Pancreas (tissue), 10 donors: ENCODE data around the gene SCN3A. TPM values are rescaled to one million over a fixed set of nuclear protein-coding genes. Genes with fewer than 3 reads are reported as not detected.
A peak's percentile ranks its signal among the peaks of the same experiment; 100 is the strongest.

ENCODE experiments used
- ATAC-seq, 4 donors: fragments of 200-7000 bp; cut with Tn5 transposase; one replicate each; pipeline versions ENCODE4 v1.8.0 to v1.9.1; 2020; ENCODE audit warnings: mild to moderate bottlenecking in 4 of 4, moderate library complexity in 4 of 4
- DNase-seq, 6 donors: peaks; one replicate each; pipeline ENCODE4 v3.0.0-alpha.2; 2020
- FAIRE-seq: peaks from 2 replicates; lab custom pipeline; 2012; peaks lifted over from hg19 to GRCh38; lab: Jason Lieb, UNC
- H3K27ac ChIP-seq, 4 donors: fragments of 200-600 bp; sonication (generic); 1 replicate in 3 of 4; 2 replicates in 1 of 4; pipeline versions ENCODE4 v1.5.0 to v1.8.0; 2020
- H3K27me3 ChIP-seq, 4 donors: fragments of 200-600 bp; one replicate each; pipeline ENCODE4 v1.8.0; 2021
- H3K36me3 ChIP-seq, 3 donors: fragments of 200-600 bp; sonication (generic) in 1 of 3; one replicate each; pipeline versions ENCODE4 v1.5.0 to v1.8.0; 2020 to 2021
- H3K4me1 ChIP-seq, 3 donors: fragments of 200-600 bp; one replicate each; pipeline ENCODE4 v1.8.0; 2021
- H3K4me3 ChIP-seq, 4 donors: fragments of 200-600 bp; sonication (generic) in 2 of 4; one replicate each; pipeline versions ENCODE4 v1.5.0 to v1.8.0; 2020 to 2021
- H3K9me3 ChIP-seq, 4 donors: fragments of 200-600 bp; one replicate each; pipeline ENCODE4 v1.8.0; 2021
- CTCF ChIP-seq, 4 donors: fragments of 200-600 bp; sonication (generic) in 3 of 4; IDR thresholded peaks; one replicate each; pipeline versions ENCODE4 v1.5.0 to v1.8.0; 2021; ENCODE audit warnings: antibody characterized with exemption in 4 of 4
- WGBS, 2 donors: extraction: QIAGEN DNeasy Blood & Tissue Kit; methylation state at CpG; one replicate each; pipeline ENCODE4 v1.1.7; 2013; 5-methylcytosine and 5-hydroxymethylcytosine counted together
- intact Hi-C, 3 donors: fragments of 100-400 bp; cut with DNase I; formaldehyde crosslinking; loops; one replicate each; pipeline versions ENCODE4 v1.11.1 to v1.14.2; 2022
- polyA plus RNA-seq, 2 donors: library from polyadenylated mRNA; stranded (reverse); fragments of 200-250 nt; gene quantifications; one replicate each; pipeline ENCODE4 v1.2.3, GENCODE V29; 2013
- total RNA-seq, 6 donors: library from RNA; stranded (reverse); fragmentation: NEBNext Ultra II Directional in 4 of 6; extraction: Animal tissue kit (Norgen Biotek cat#: 25700) in 4 of 6; gene quantifications; one replicate each; pipeline versions ENCODE4 v1.2.1 to v1.2.4, GENCODE V29; 2021 to 2023
- donor health status: healthy with polysubstance abuse.
- donor health status: DM: no; HTN: no; CAD: no; lungs with moderate emphysema.
- donor health status: DM: no; HTN: no; CAD: no.
- donor health status: control.
- donor health status: control.
- donor health status: Bipolar disorder and iron deficiency.
- donor health status: DM: yes; HTN: yes; CAD: no.
- donor health status: DM: no; HTN: no; CAD: no.
- donor health status: DM: no; HTN: no; CAD: no.
- donor health status: DM: yes; HTN: yes; CAD: no.

The SCN3A gene
- total and polyA plus RNA-seq, 8 donors, result 0.08 to 1.2 (median 0.38) TPM

DNA sequence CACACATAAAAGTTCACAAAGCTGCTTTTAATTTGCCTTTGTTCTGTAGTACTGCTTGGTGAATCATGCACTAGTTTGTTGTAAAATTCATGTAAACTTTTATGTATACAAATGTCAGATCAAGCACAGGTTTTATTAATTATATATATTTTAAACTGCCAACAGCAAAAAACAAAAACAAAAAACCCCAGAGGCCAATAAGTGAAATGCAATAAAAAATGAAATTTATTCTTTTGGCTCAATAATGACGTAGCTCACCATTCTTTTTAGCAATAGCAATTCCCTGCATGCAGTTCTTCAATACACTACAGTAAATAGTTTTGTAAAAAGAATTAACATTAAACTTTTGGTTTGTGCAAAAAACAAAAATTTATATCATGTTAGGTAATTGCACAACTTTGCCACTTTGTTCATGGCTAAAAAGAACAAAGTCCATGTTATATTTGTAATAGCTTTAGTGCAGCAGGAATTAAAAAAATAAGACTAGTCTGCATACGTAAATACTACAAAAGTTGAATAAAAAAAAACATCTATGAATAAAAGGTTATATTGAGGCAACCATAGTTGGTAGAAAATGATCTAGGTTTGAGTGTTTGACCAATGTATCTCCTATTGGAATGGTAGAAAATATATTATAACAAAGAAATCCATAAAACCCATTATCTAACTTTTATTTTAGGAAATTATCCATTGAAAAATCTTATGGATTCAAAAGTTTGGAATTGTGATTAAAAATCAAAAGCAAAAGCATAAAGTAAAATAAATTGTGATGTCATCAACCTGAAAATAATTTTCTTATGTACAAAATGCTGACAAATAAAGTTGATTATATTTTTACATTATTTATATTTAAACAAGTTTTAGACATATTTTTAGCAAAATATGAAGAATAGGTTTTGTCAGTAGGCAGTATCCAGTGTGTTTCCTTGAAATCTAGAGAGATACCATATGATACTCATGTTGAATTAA is 115.6 kb downstream of the SCN3A start:
- intact Hi-C loops, result no loop called here
- TF ChIP-seq CTCF (IDR thresholded peaks at IDR 0.05), result no peak
- Histone ChIP-seq H3K27me3 (no peaks in the 10 kb centered on the region), H3K4me1 (no peaks in the 10 kb centered on the region), H3K4me3 (no peak overlapping the region), H3K27ac (no peak overlapping the region), H3K36me3 (no peaks in the 10 kb centered on the region), H3K9me3 (no peaks in the 10 kb centered on the region)
- no peak for ATAC-seq
- WGBS, 2 donors, result 66 to 79% methylated on average over 2 of the region's 2 CpGs
- FAIRE-seq, result peak; percentile 54
- no peak for DNase-seq

DNA sequence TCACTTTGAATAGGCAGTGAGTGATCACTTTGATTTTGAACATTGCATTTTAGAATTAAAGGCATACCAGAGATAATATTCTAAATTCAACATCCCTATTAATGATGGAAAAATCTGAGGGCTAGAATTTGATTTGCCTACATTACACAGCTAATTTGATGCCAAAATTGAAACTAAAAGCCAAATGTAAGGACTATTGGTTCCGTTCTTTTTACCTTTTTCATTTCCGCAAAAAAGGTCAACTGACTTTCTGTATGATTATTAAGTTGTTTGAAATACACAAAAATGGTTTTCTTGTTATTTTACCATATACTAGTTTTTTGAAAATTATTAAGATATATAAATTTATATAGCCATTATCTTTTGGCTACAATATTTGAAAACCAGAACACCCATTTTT is 117.5 kb downstream of the SCN3A start:
- Histone ChIP-seq H3K27me3 (no peaks in the 10 kb centered on the region), H3K9me3 (no peaks in the 10 kb centered on the region), H3K4me3 (no peak overlapping the region), H3K36me3 (no peaks in the 10 kb centered on the region), H3K27ac (no peak overlapping the region), H3K4me1 (no peaks in the 10 kb centered on the region)
- WGBS, 2 donors, result 88 to 95% methylated on average over 2 of the region's 2 CpGs
- intact Hi-C loops, result no loop called here
- no peak for FAIRE-seq
- no peak for ATAC-seq
- no peak for DNase-seq
- TF ChIP-seq CTCF (IDR thresholded peaks at IDR 0.05), result no peak

GRCh38 chr2:165083326-165083725 is 120.5 kb downstream of the SCN3A start:
- no peak for FAIRE-seq
- WGBS, 2 donors, result 47 to 61% methylated on average over 4 of the region's 4 CpGs

GRCh38 chr2:165082479-165082878 is 121.4 kb downstream of the SCN3A start:
- TF ChIP-seq CTCF (IDR thresholded peaks at IDR 0.05), result no peak
- ATAC-seq (no peak), FAIRE-seq (no peak), DNase-seq (no peak)
- Histone ChIP-seq H3K9me3 (no peaks in the 10 kb centered on the region), H3K4me1 (no peaks in the 10 kb centered on the region), H3K27me3 (no peaks in the 10 kb centered on the region), H3K27ac (no peak overlapping the region), H3K4me3 (no peak overlapping the region), H3K36me3 (no peaks in the 10 kb centered on the region)
- intact Hi-C loops, result no loop called here

More at GRCh38 chr2:165083326-165083725, 120.5 kb downstream of the SCN3A start:
- H3K4me1 ChIP-seq, result no peaks in the 10 kb centered on the region
- H3K27ac ChIP-seq, result no peak overlapping the region
- H3K4me3 ChIP-seq, result no peak overlapping the region
- H3K9me3 ChIP-seq, result no peaks in the 10 kb centered on the region
- no peak for ATAC-seq
- no peak for TF ChIP-seq CTCF (IDR thresholded peaks at IDR 0.05)
- intact Hi-C loops, result no loop called here
- H3K27me3 ChIP-seq, result no peaks in the 10 kb centered on the region
- no peak for DNase-seq
- H3K36me3 ChIP-seq, result no peaks in the 10 kb centered on the region

DNA sequence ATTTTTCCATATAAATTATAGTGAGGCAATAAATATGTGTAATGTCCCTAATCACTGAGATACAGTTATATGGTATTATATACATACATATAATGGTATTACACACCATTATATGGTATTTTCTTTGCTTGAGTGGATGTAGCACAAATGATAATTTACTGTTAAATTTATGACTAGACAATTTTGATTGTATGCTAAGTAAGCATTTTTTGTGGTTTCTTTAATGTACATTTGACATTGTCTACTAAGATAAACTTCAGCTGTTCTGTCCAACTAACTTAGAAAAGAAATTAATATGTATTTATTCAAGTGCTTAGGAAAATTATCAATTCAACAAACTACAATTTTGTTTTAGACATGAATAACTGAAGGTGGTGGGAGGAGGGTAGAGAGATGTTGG is 122.6 kb downstream of the SCN3A start:
- ATAC-seq, result no peak
- no peaks in the 10 kb centered on the region for H3K36me3 ChIP-seq
- TF ChIP-seq CTCF (IDR thresholded peaks at IDR 0.05), result no peak
- FAIRE-seq, result no peak
- no peak overlapping the region for H3K4me3 ChIP-seq
- H3K27me3 ChIP-seq, result no peaks in the 10 kb centered on the region
- H3K27ac ChIP-seq, result no peak overlapping the region
- DNase-seq, result no peak
- intact Hi-C loops, result no loop called here
- H3K9me3 ChIP-seq, result no peaks in the 10 kb centered on the region
- H3K4me1 ChIP-seq, result no peaks in the 10 kb centered on the region
